Stomach (tissue), 9 donors: ENCODE data around the gene HPGDS. TPM values are rescaled to one million over a fixed set of nuclear protein-coding genes. Genes with fewer than 3 reads are reported as not detected.
A peak's percentile ranks its signal among the peaks of the same experiment; 100 is the strongest.
"Not testable (repeated sequence)": the region's sequence is repeated elsewhere in the genome, so short reads cannot be mapped to it uniquely, and the experiment has no call there.

ENCODE experiments used
- DNase-seq, 2 donors: peaks; one replicate each; pipeline versions ENCODE4 v3.0.0 to v3.0.0-alpha.2; 2013 to 2019
- H3K27ac ChIP-seq, 5 donors: fragments of 200-600 bp in 4 of 5; sonication (generic) in 4 of 5; one replicate each; pipeline ENCODE4 v1.5.1; 2013 to 2019; ENCODE audit warnings: mild to moderate bottlenecking in 1 of 5, moderate library complexity in 1 of 5
- H3K27me3 ChIP-seq, 3 donors: fragments of 200-600 bp; sonication (generic); one replicate each; pipeline ENCODE4 v1.5.1; 2017 to 2019; ENCODE audit warnings: mixed run types in 1 of 3
- H3K36me3 ChIP-seq, 4 donors: fragments of 200-600 bp; sonication (generic); 1 replicate in 3 of 4; 2 replicates in 1 of 4; pipeline ENCODE4 v1.5.1; 2016 to 2019
- H3K4me1 ChIP-seq, 4 donors: fragments of 200-600 bp; sonication (generic); one replicate each; pipeline ENCODE4 v1.5.1; 2016 to 2019
- H3K4me3 ChIP-seq, 4 donors: fragments of 200-600 bp; sonication (generic) in 3 of 4; one replicate each; pipeline ENCODE4 v1.5.1; 2016 to 2019; ENCODE audit warnings: mild to moderate bottlenecking in 1 of 4
- H3K9me3 ChIP-seq, 4 donors: fragments of 200-600 bp; sonication (generic); one replicate each; pipeline ENCODE4 v1.5.1; 2016 to 2019
- EP300 ChIP-seq: sonication (generic); formaldehyde crosslinking; IDR thresholded peaks from one replicate; pipeline ENCODE4 v1.6.1; 2017; ENCODE audit warnings: antibody characterized with exemption
- POLR2A ChIP-seq, 4 donors: fragments of 450-650 bp; IDR thresholded peaks; one replicate each; pipeline ENCODE4 v1.6.1; 2016; ENCODE audit warnings: antibody characterized with exemption in 4 of 4, control low read depth in 2 of 4, mild to moderate bottlenecking in 1 of 4, moderate library complexity in 1 of 4
- POLR2AphosphoS5 ChIP-seq, 3 donors: sonication (generic); formaldehyde crosslinking; IDR thresholded peaks; one replicate each; pipeline ENCODE4 v1.6.1; 2016; ENCODE audit warnings: antibody characterized with exemption in 3 of 3
- WGBS, 5 donors: extraction: QIAGEN DNeasy Blood & Tissue Kit in 3 of 5; methylation state at CpG; one replicate each; pipeline versions ENCODE4 v1.1.5 to v1.1.7; 2013 to 2018; 5-methylcytosine and 5-hydroxymethylcytosine counted together
- intact Hi-C: fragments of 100-400 bp; cut with DNase I; formaldehyde crosslinking; loops from one replicate; pipeline ENCODE4 v1.15.1; 2023; ENCODE audit warnings: low total_unique reads
- polyA plus RNA-seq, 3 donors: library from polyadenylated mRNA; stranded (reverse); fragments of 200-250 nt; gene quantifications; one replicate each; pipeline ENCODE4 v1.2.3, GENCODE V29; 2013
- total RNA-seq, 5 donors: library from RNA; depleted of rRNA; stranded (reverse); fragments of >200 nt; gene quantifications; one replicate each; pipeline versions ENCODE4 v1.1.0 to v1.2.3, GENCODE V29; 2014 to 2016
- TF ChIP-seq, protein P1 (sequence below), 7 experiments: fragments of 450-650 bp in 4 of 7; fragments of 200-600 bp in 3 of 7; sonication (generic) in 3 of 7; IDR thresholded peaks; one replicate each; pipeline ENCODE4 v1.5.1; 2016 to 2019; ENCODE audit warnings: antibody characterized with exemption in 7 of 7, control low read depth in 2 of 7, mild to moderate bottlenecking in 1 of 7
- donor health status: healthy with polysubstance abuse.
- donor health status: Bipolar disorder and iron deficiency.
- donor health status: healthy.

The HPGDS gene
- total and polyA plus RNA-seq, 8 donors: 0.30 to 26.4 (median 3.8) TPM; not detected in 2

DNA sequence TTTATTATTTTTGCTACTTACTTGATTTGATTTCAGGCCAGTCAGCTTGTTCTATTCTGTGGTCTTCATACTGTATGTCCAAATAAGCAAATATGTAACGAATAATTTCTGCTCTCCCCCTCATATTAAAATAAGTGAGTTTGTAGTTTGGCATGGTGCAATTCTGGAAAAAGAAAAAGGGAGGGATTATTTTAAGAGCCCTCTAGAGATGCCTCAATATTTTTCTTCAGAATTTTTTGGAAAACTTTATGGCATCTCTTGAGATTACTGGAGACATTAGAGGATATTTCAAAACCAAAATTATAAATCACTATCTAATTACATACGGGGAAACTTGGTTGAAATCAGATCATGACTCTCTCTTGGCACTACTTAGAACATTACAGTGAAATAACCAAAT, 8.2 kb downstream of the HPGDS start:
- H3K36me3 ChIP-seq: no peaks in the 10 kb centered on the region
- intact Hi-C loops: no loop called here
- H3K27ac ChIP-seq: no peak overlapping the region
- TF ChIP-seq EP300: no peak
- no peaks in the 10 kb centered on the region for H3K27me3 ChIP-seq
- no peak for DNase-seq
- H3K4me1 ChIP-seq: no peaks in the 10 kb centered on the region
- H3K9me3 ChIP-seq: no peaks in the 10 kb centered on the region
- H3K4me3 ChIP-seq: no peak overlapping the region
- WGBS, 5 donors: 65 to 88% (median 83%) methylated on average over 2 of the region's 2 CpGs

DNA sequence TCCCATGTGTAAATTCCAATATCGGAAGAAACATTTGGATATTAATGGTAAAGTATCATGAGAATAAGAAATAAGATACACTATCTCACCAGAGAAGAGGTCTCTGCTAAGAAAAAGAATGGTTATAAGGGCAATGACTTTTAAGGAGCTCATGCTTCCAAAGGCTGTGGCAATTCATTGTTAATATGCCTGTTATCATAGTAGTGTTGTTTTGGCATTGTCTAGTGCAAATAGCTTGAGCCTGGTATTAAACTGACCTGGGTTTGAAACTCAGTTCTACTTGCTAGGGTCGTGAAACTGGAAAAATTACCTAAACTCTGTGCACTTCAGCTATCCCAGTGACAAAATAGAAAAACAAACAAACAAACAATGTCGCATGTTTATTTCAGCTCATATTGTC, 8.8 kb downstream of the HPGDS start:
- Histone ChIP-seq H3K4me3 (no peak overlapping the region), H3K27ac (no peak overlapping the region), H3K36me3 (no peaks in the 10 kb centered on the region), H3K4me1 (no peaks in the 10 kb centered on the region), H3K27me3 (no peaks in the 10 kb centered on the region), H3K9me3 (no peaks in the 10 kb centered on the region)
- intact Hi-C loops: no loop called here
- no peak for DNase-seq
- no peak for TF ChIP-seq POLR2A (IDR thresholded peaks at IDR 0.05)
- no peak for TF ChIP-seq POLR2AphosphoS5 (IDR thresholded peaks at IDR 0.05)
- TF ChIP-seq, protein P1, sequence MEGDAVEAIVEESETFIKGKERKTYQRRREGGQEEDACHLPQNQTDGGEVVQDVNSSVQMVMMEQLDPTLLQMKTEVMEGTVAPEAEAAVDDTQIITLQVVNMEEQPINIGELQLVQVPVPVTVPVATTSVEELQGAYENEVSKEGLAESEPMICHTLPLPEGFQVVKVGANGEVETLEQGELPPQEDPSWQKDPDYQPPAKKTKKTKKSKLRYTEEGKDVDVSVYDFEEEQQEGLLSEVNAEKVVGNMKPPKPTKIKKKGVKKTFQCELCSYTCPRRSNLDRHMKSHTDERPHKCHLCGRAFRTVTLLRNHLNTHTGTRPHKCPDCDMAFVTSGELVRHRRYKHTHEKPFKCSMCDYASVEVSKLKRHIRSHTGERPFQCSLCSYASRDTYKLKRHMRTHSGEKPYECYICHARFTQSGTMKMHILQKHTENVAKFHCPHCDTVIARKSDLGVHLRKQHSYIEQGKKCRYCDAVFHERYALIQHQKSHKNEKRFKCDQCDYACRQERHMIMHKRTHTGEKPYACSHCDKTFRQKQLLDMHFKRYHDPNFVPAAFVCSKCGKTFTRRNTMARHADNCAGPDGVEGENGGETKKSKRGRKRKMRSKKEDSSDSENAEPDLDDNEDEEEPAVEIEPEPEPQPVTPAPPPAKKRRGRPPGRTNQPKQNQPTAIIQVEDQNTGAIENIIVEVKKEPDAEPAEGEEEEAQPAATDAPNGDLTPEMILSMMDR (IDR thresholded peaks at IDR 0.05): no peak
- TF ChIP-seq EP300: no peak
- 73 to 83% (median 78%) methylated on average over 3 of the region's 3 CpGs for WGBS, 5 donors

DNA sequence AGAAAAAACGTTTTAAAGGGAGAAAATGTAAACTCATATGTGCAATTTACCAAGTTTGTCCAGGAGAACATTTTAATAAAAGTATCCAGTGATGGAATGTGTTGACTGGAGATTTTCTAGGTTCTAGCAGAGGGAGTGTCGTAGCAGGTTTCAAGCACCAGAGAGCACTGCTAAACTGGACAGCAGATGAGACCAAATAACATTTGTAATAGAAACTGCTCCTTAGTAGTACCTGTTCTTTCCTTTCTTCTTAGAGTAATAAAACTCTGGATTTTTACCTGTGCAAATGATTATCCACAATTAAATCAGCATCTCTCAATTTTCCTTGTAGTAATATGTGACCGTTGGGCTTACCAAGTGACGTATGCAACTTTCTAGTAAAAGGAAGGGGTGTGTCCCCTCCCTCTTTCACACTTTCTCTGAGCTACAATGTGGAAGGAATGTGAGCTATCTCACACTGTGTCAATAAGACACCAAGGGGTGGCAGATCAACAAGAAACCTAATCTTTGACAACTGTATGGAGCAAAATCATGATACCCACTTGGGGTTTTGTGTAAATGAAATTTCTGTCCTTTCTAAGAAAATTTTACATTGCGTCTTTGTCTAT, 9.5 kb downstream of the HPGDS start:
- no peaks in the 10 kb centered on the region for H3K27me3 ChIP-seq
- no peaks in the 10 kb centered on the region for H3K9me3 ChIP-seq
- intact Hi-C loops: no loop called here
- TF ChIP-seq, protein P1 (IDR thresholded peaks at IDR 0.05): no peak
- TF ChIP-seq EP300 (no peak), POLR2AphosphoS5 (IDR thresholded peaks at IDR 0.05) (no peak), POLR2A (IDR thresholded peaks at IDR 0.05) (no peak)
- peak in 1 of 2 donors; percentile 19 for DNase-seq
- no peaks in the 10 kb centered on the region for H3K4me1 ChIP-seq
- H3K27ac ChIP-seq: no peak overlapping the region
- H3K36me3 ChIP-seq: no peaks in the 10 kb centered on the region
- 36 to 49% (median 46%) methylated on average over 5 of the region's 5 CpGs for WGBS, 5 donors
- no peak overlapping the region for H3K4me3 ChIP-seq

DNA sequence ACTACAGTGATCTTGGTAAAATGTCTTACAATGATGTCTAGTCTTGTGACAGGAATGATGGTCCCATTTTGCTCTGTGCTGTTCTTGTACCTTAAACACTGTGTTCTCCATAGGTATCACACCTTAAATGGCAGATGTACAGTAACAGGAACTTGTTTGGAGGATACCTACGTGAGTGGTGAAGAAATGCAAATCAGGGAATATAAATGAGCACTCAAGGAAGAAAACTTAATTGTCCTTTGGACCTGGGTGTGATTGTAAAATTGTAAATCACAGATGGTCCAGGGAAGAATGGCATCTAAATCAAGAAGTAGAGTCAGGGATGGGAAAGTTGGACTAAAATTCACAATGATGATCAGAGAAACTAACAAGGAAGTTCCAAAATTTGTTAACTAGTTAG, 12.7 kb downstream of the HPGDS start:
- no peak for TF ChIP-seq POLR2A (IDR thresholded peaks at IDR 0.05)
- no peak for TF ChIP-seq EP300
- TF ChIP-seq, protein P1 (IDR thresholded peaks at IDR 0.05): no peak
- no peak for TF ChIP-seq POLR2AphosphoS5 (IDR thresholded peaks at IDR 0.05)
- H3K36me3 ChIP-seq: no peaks in the 10 kb centered on the region
- intact Hi-C loops: no loop called here
- WGBS, 5 donors: 31 to 65% (median 57%) methylated on average over 1 of the region's 1 CpG
- no peaks in the 10 kb centered on the region for H3K4me1 ChIP-seq
- DNase-seq: no peak
- H3K9me3 ChIP-seq: peaks cover 7 to 30% (median 23%) of the 10 kb centered on the region in 4 donors
- H3K27me3 ChIP-seq: no peaks in the 10 kb centered on the region
- H3K27ac ChIP-seq: no peak overlapping the region
- no peak overlapping the region for H3K4me3 ChIP-seq

DNA sequence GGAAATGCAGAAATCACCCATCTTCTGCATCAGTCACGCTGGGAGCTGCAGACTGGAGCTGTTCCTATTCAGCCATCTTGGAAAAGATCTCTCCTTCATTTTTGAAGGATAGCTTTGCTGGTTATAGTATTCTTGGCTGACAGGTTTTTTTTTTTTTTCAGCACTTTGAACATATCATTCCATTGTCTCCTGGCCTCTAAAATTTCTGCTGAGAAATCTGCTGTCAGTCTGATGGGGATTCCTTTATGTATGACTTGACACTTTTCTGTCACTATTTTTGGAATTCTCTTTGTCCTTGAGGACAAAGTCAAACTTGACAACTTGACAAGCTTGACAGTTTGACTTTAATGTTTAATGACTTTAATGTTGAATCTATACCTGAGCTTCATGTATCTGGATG, 16.8 kb downstream of the HPGDS start:
- Histone ChIP-seq H3K9me3 (peaks cover 7 to 40% (median 28%) of the 10 kb centered on the region in 4 donors), H3K27ac (no peak overlapping the region), H3K4me1 (no peaks in the 10 kb centered on the region), H3K4me3 (no peak overlapping the region), H3K36me3 (no peaks in the 10 kb centered on the region), H3K27me3 (no peaks in the 10 kb centered on the region)
- intact Hi-C loops: no loop called here
- TF ChIP-seq, protein P1 (IDR thresholded peaks at IDR 0.05): no peak
- TF ChIP-seq POLR2AphosphoS5 (IDR thresholded peaks at IDR 0.05) (no peak), POLR2A (IDR thresholded peaks at IDR 0.05) (no peak)
- DNase-seq: no peak
- 92 to 100% (median 93%) methylated on average over 1 of the region's 1 CpG for WGBS, 5 donors

DNA sequence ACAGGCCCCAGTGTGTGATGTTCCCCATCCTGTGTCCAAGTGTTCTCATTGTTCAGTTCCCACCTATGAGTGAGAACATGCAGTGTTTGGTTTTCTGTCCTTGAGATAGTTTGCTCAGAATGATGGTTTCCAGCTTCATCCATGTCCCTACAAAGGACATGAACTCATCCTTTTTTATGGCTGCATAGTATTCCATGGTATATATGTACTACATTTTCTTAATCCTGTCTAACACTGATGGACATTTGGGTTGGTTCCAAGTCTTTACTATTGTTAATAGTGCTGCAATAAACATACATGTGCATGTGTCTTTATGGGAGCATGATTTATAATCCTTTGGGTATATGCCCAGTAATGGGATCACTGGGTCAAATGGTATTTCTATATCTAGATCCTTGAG, 22.7 kb downstream of the HPGDS start:
- intact Hi-C loops, H3K27ac ChIP-seq, H3K4me3 ChIP-seq: not testable (repeated sequence)

More for the DNA sequence above, 22.7 kb downstream of the HPGDS start:
- not testable (repeated sequence) for DNase-seq, H3K36me3 ChIP-seq, H3K4me1 ChIP-seq, H3K27me3 ChIP-seq
- H3K9me3 ChIP-seq: peaks cover 0 to 12% (median 10%) of the 10 kb centered on the region in 4 donors
